Right ventricle myocardium inferior (tissue), 1 donor: ENCODE measurements around the gene OLA1. TPM values are rescaled to one million over a fixed set of nuclear protein-coding genes. Genes with fewer than 3 reads are reported as not detected.
A peak's percentile ranks its signal among the peaks of the same experiment; 100 is the strongest.
"Not testable (repeated sequence)": the region's sequence is repeated elsewhere in the genome, so short reads cannot be mapped to it uniquely, and the experiment has no call there.

Source experiments
- ATAC-seq: fragments of 200-7000 bp; cut with Tn5 transposase; one replicate; pipeline ENCODE4 v1.9.1; 2020; ENCODE audit warnings: mild to moderate bottlenecking, moderate library complexity
- DNase-seq: peaks from one replicate; pipeline ENCODE4 v3.0.0; 2021; ENCODE audit errors: missing footprints
- intact Hi-C: fragments of 100-400 bp; cut with DNase I; formaldehyde crosslinking; loops from one replicate; pipeline ENCODE4 v1.11.0; 2022
- long read RNA-seq: library from polyadenylated mRNA; unstranded; transcript quantifications from one replicate; pipeline ENCODE4 v2.0.0, GENCODE V29; 2021
- total RNA-seq: library from RNA; stranded (reverse); fragmentation: NEBNext Ultra II Directional; extraction: Animal tissue kit (Norgen Biotek cat#: 25700); gene quantifications from one replicate; pipeline ENCODE4 v1.2.1, GENCODE V29; 2021
- donor health status: DM: no; HTN: yes; CAD: no; lungs with severe emphysema.

Gene OLA1
- total RNA-seq, result 75.5 TPM
- long read RNA-seq, full-length matches to known transcripts, result 62 of 70 reads
- long read RNA-seq, partial matches to known transcripts, result 6 of 70 reads
- long read RNA-seq, other reads (novel, unspliced or antisense), result 2 of 70 reads

DNA sequence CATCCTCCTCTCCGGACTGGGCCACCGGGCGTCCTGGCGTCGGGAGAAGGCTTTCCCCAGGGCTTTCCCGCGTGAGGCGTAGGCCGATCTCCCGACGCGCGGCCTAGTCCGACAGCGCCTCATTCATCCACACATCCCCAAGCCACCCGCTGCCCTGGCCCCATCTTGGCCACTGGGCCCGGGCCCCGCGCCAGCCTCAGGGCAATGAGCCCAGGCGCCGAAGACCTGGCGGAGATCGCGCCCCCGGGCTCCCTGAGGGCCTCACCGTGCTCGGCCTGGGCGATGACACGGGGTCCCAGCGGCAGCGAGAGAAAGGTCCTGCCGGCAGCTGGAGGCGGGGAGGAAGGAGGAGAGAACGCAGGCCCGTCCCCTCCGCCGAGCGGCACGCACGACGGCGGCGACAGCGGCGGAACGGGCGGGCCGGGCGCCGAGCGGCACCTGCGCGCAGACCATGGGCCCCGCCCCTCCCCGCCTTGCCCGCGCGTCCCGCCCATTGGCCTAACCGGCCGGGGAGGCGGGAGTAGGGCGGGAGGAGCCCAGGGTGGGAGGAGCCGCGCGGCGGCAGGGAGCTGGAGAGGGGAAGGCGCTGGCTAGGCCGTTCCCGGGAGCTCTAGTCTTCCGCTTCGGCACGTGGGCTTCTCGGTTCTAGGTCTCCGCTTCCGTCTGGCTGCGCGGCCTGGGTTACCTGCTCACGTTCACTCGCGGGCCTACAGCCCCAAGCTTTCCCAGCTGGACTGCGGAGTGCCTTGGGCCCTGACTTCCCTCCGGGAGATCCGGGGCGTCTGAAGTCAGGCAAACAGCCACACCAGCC, at the start of gene OLA1:
Gene OLA1, minus strand, starts transcription at position 346 of the 811 bp plus-strand sequence. CDS start 1,717 bp downstream, outside the sequence.
- intact Hi-C loops, result loop anchor here (2.0 kb wide), 1 partner anchor 284 kb away; the partner anchor contains the start of gene SP3
- DNase-seq, result peak; percentile 98
- peak; percentile 100 for ATAC-seq

DNA sequence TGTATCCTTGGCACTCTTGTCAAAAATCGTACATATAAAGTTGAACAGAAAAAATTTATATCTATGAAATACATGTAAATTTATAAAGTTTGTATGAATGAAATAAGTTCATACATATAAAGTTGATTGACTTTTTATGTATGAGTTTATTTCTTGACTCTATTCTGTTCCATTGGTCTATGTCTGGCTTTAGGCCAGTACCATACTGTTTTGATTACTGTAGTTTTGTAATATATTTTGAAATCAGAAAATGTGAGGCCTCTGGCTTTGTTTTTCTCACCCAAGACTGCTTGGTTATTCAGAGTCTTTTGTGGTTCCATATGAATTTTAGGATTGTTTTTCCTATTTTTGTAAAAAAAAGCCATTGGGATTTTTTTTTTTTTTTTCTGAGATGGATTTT, 44.6 kb upstream of the OLA1 start:
- ATAC-seq (no peak), DNase-seq (no peak)
- intact Hi-C loops, result no loop called here

DNA sequence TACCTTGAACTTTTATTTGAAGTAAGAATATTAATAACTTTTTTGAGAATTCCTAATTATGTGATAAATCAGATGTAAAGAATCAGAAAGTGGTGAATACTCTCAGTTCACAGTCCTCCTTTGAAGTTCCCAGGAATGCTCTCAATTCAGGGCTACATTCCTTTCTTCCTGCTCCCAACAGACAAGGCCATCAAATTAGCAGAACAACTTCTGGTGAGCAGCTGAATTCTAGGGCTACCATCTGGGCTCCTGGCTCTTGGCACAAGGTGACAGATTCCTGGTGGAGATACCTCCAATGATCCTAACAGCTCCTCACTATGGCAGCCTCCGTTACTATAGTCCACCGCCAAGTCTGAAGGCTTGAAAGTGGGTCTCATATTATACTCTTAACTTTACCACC, 37.8 kb upstream of the OLA1 start:
- intact Hi-C loops, result no loop called here
- ATAC-seq (no peak), DNase-seq (no peak)

DNA sequence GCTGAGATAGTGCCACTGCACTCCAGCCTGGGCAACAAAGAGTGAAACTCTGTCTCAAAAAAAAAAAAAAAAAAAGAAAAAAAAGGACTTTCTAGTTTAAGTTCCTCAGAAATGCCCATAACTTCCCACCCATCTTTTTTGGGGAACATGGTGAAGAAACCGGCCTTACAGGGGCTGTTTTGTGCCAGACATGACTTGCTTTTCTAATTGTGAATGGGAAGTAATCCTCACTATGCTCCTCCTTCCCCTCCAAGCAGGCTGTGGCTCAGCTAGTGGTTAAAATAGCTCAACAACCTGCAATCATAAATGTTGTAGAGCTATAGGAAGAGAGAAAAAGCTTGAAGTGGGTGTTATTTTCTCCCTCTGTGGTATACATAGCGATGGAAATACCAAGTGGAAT, 34.1 kb upstream of the OLA1 start:
- ATAC-seq (no peak), DNase-seq (no peak)

DNA sequence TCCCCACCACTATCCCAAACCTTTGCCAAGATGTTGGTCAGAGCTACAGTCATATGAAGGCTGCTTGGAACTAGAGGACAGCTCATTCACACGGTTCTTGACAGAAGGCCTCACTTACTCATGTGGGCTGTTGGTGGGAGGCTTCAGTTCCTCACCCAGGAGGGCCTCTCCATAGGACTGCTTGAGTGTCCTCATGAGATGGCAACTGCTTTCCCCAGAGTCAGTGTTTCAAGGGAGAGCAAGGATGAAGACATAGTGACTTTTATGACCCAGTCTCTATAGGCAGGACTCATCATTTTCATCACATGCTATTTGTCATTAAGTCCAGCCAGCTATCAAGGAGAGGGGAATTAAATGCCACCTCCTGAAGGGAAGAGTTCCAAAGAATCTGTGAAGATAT, 33.4 kb upstream of the OLA1 start:
- intact Hi-C loops, result no loop called here
- no peak for ATAC-seq

More for the DNA sequence above, 34.1 kb upstream of the OLA1 start:
- intact Hi-C loops, result no loop called here

DNA sequence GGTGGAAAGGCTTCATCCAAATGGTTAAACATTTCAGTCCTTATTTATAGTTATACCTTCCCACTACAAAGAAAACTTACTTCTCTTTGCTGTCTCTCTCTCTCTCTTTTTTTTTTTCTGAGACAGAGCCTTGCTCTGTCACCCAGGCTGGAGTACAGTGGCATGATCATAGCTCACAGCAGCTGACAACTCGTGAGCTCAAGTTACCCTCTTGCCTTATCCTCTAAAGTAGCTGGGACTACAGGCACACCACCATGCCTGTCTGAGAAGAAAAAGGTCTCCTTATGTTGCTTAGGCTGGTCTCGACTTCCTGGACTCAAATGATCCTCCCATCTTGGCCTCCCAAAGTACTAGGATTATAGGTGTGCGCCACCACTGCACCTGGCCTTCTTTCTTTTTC, 32.3 kb upstream of the OLA1 start:
- intact Hi-C loops, result no loop called here
- DNase-seq (no peak), ATAC-seq (no peak)

More for the DNA sequence above, 33.4 kb upstream of the OLA1 start:
- no peak for DNase-seq

DNA sequence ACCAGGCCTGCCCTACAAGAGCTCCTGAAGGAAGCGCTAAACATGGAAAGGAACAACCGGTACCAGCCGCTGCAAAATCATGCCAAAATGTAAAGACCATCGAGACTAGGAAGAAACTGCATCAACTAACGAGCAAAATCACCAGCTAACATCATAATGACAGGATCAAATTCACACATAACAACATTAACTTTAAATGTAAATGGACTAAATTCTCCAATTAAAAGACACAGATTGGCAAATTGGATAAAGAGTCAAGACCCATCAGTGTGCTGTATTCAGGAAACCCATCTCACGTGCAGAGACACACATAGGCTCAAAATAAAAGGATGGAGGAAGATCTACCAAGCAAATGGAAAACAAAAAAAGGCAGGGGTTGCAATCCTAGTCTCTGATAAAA, 21.9 kb upstream of the OLA1 start:
- intact Hi-C loops, ATAC-seq, DNase-seq: not testable (repeated sequence)

DNA sequence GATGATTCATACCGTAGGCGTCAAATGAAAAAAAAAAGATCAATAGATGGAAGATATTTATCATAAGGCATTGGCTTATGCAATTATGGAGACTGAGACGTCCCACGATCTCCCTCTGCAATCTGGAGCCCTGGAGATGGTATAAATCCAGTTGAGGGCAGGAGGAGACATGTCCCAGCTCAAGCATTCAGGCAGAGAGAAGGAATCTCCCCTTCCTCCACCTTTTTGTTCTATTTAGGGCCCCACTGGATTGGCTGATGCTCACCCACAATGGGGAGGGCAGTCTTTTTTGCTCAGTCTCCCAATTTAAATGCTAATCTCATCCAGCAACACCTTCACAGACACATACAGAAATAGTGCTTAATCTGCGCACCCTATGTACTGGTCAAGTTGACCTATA, 18.0 kb upstream of the OLA1 start:
- intact Hi-C loops, result no loop called here
- ATAC-seq (no peak), DNase-seq (no peak)

DNA sequence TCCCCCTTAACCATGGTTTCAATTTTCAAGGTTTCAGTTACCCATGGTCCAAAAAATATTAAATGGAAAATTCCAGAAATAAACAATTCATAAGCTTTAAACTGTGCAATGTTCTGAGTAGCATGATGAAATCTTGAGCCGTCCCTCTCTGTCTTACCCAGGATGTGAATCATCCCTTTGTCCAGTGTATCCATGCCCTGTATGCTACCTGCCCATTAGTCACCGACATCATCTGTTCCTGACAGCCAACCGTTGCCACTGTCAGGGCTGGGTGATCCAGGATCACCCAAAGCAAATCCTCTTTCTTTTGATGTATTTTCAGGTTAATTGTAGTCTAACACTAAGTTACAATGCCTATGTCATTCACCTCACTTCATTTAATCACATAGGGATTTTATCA, 15.7 kb upstream of the OLA1 start:
- intact Hi-C loops, result no loop called here
- DNase-seq, result no peak
- no peak for ATAC-seq

DNA sequence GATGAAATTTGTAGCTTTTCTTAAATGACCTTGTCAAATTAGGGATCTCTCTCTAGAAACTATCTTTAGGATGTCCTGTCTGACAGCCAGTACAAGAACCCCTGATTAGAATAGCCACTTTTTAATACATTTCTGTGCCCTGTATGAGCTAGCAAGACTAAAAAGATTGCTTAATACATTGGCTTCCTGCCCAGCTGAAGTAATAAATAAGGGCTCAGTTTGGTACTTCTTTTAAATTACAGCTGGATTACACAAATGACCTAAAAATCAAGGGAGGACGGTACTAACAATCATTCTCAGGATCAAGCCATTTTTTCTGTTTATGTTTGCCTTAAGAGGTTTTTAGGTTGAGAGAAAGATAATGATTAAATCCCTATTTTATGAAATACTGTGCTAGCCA, 11.6 kb upstream of the OLA1 start:
- DNase-seq (no peak), ATAC-seq (peak; percentile 65)
- intact Hi-C loops, result no loop called here

DNA sequence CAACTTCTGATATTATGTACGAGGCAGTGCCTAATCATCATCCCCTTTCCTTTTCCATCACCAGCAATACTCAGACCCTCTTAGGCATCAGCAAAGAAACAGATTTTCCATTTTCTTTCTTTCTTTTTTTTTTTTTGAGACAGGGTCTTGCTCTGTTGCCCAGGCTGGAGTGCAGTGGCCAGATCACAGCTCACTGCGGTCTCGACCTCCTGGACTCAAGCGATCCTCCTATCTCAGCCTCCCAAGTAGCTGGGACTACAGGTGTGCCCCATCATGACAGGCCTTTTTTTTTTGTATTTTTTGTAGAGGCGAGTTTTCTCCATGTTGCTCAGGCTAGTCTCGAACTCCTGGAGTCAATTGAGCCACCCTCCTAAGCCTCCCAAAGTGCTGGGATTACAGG, 5.9 kb upstream of the OLA1 start:
- intact Hi-C loops, result no loop called here
- ATAC-seq (no peak), DNase-seq (no peak)

DNA sequence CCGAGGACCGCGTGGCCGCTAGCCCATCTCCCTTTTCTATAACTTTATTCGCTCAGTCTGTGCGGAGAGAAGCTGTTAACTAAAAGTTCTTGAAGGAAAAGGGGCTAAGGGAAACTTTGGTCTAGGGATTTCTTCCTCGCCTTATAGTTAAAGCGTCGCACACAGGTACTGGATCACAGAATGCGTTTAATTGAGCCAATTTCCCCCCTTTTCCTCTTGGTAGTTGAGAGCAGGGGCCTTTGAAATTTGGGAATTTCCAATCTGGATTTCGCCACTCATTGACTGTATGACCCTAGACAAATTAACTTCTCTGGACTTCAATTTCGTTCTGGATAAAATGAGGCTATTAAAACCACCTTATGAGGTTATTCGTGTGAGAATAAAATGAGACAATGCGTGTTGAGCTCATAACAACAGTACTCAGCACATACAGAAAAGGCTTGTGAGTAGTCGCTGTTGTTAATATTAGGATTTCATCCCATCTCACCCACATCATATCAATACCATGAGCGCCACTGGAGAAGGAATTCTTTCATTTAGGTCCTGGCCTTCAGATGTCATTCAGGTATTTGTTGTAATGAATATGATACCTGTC, 763 bp upstream of the OLA1 start:
- intact Hi-C loops, result loop anchor here (2.0 kb wide), 1 partner anchor 284 kb away; the partner anchor contains the start of gene SP3
- DNase-seq (no peak), ATAC-seq (no peak)

DNA sequence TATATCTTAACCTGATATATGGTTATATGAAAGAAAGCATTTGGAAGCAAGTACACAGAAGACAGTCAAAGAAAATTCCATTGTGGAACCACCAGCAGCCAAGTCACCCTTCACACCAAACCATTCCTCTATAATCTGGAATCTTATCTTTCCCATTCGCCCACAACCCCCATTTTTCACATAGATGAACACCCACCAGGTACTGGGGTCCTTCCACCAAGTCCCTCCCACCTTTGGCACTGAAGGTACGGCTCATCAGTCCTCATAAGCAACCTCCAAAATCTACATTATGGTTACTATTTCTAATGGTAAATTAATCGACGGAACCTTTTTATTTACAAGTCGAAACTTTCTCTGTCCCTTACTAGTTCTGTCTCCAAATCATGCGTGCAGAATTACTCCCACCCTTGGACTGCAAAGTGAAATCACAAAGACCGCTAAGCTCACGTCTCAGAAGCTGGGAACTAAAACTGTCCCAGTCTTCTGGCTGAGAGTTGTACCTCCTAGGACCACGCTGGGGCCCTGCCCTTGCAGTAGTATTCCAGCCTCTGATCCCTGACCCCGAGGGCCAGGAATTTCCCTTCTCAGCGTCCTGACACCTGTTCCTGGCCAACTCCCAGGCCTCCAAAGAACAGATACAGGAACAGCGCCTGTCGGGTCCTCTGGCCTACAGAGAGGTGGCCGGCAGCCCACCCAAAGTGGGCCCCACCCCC, 702 bp downstream of the OLA1 start:
- ATAC-seq, result peak; percentile 17
- intact Hi-C loops, result loop anchor here (2.0 kb wide), 1 partner anchor 283 kb away; the partner anchor contains the start of gene SP3

DNA sequence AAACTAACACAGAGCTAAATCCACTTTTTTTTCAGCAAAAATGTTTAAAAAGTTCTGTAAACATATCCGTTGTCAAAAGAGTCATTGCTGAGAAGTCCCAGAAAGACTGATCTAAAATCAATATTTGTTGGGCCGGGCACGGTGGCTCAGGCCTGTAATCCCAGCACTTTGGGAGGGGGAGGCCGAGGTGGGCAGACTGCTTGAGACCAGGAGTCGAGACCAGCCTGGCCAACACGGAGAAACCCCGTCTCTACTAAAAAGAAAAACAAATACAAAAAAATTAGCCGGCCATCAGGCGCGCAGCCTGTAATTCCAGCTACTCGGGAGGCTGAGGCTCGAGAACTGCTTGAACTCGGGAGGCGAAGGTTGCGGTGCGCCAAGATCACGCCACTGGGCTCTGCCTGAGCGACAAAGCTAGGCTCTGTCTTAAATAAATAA, 1.4 kb downstream of the OLA1 start:
- peak; percentile 64 for DNase-seq

More for the DNA sequence above, 702 bp downstream of the OLA1 start:
- peak; percentile 64 for DNase-seq

DNA sequence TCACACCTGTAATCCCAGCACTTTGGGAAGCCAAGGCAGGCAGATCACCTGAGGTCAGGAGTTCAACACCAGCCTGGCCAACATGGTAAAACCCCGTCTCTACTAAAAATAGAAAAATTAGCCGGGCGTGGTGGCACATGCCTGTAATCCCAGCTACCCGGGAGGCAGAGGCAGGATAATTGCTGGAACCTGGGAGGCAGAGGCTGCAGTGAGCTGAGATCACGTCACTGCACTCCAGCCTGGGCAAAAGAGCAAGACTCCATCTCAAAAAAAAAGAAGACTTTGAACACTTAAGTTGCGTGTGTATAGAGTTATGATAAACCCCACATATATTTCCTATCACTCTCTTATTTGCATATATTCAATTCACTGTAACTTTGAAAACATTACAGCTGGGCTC, 2.7 kb downstream of the OLA1 start:
- intact Hi-C loops, result not testable (repeated sequence)

More for the DNA sequence above, 1.4 kb downstream of the OLA1 start:
- ATAC-seq, result no peak
- intact Hi-C loops, result no loop called here

DNA sequence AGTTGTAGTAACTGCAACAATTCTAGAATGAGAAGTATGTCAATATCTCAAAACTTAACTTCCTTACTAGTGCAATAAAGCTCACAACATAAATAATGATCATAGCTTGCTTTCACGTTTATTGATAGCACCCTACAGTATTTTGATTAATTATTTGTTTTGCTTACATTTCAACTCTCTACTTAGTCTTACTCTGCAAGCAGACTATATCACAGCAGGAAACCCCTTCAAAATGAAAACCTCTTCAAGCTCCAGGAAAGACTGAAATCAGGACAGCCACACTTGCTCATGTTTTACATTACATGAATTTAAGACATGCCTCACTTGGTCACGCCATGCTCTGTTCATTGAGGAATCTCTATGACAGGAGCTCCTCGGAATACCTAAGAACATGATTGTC, 3.3 kb downstream of the OLA1 start:
- intact Hi-C loops, result no loop called here

More for the DNA sequence above, 2.7 kb downstream of the OLA1 start:
- DNase-seq, ATAC-seq: not testable (repeated sequence)

DNA sequence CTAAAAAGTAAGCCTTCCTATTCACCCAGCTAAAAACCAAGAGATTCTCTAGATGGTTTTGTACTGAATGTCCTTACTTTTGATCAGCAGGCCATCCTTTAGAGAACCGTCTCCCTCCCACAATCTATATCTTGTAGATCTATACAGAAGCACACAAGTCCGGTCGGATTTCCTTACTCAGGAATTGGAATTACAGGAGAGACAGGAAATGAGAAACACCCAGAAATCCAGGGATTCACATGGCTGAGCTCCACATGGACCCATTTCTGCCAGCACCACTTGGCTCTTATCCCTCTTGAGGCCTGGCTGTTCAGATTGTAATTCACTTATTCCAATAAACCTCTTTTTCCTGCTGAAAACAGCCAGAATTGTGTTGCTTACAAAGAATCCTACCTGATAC, 4.5 kb downstream of the OLA1 start:
- intact Hi-C loops, result no loop called here
- DNase-seq, result no peak
- no peak for ATAC-seq

More for the DNA sequence above, 3.3 kb downstream of the OLA1 start:
- no peak for DNase-seq
- no peak for ATAC-seq

DNA sequence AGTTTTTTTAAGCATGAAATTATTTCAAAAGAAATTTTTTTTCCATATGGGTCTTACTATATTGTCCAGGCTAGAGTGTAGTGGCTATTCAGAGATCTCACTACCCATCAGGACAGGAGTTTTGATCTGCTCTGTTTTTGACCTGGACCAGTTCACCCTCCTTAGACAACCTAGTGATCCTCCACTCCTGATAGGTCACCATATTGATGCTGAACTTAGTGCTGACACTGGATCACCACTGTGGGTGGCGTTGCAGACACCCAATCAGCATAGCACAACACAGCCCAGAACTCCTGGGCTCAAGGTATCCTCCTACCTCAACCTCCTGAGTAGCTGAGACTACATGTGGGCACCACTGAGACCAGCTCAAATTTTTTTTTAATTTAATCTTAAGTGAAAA, 8.2 kb downstream of the OLA1 start:
- intact Hi-C loops, result no loop called here
- ATAC-seq (no peak), DNase-seq (no peak)

DNA sequence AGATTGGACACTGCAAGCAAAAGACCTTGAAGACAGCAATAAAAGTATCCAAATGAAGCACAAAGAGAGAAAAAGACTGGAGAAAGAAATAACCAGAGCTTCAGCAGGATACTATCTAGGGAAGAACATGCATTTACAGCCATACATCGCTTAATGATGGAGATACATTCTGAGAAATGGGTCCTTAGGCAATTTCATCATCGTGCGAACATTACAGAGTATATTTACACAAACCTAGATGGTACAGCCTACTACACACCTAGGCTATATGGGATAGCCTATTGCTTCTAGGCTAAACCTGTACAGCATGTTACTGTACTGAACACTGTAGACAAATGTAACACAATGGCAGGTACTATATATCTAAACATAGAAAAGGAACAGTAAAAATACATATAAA, 11.9 kb downstream of the OLA1 start:
- intact Hi-C loops, result no loop called here
- ATAC-seq (no peak), DNase-seq (no peak)
